Activated T-helper 17 cell treated with anti-CD3 and anti-CD28 coated beads, Interleukin-2, amount 50 U/mL, for 72 hours (primary cell): ENCODE data around the gene PRDX5. TPM values are rescaled to one million over a fixed set of nuclear protein-coding genes. Genes with fewer than 3 reads are reported as not detected.
A peak's percentile ranks its signal among the peaks of the same experiment; 100 is the strongest.
"Not testable (repeated sequence)": the region's sequence is repeated elsewhere in the genome, so short reads cannot be mapped to it uniquely, and the experiment has no call there.

Experiments
- ATAC-seq: fragments of 150-1000 bp; cut with Tn5 transposase; replicated peaks from 2 replicates; pipeline ENCODE4 v1.10.0; 2021; ENCODE audit warnings: mild to moderate bottlenecking, moderate library complexity
- H3K27ac Mint-ChIP-seq: one replicate; pipeline ENCODE4 v1.8.0; 2022; ENCODE audit warnings: mixed read lengths
- H3K27me3 Mint-ChIP-seq: one replicate; pipeline ENCODE4 v1.8.0; 2022; ENCODE audit warnings: mixed read lengths
- H3K36me3 Mint-ChIP-seq: one replicate; pipeline ENCODE4 v1.8.0; 2022; ENCODE audit warnings: low read depth, mild to moderate bottlenecking, mixed read lengths
- H3K4me1 Mint-ChIP-seq: one replicate; pipeline ENCODE4 v1.8.0; 2022; ENCODE audit warnings: mixed read lengths
- H3K4me3 Mint-ChIP-seq: one replicate; pipeline ENCODE4 v1.8.0; 2022; ENCODE audit warnings: mild to moderate bottlenecking, mixed read lengths
- H3K9me3 Mint-ChIP-seq: one replicate; pipeline ENCODE4 v1.8.0; 2022; ENCODE audit warnings: mixed read lengths
- total RNA-seq, 2 donors: library from RNA; stranded (reverse); gene quantifications; one replicate each; pipeline ENCODE4 v1.2.3, GENCODE V29; 2022

PRDX5 gene
- total RNA-seq, 2 donors from 2014 or later, result 124 to 164 TPM

- H3K27me3 Mint-ChIP-seq, ATAC-seq, H3K4me1 Mint-ChIP-seq, H3K9me3 Mint-ChIP-seq: not testable (repeated sequence)
- H3K27ac Mint-ChIP-seq, result peak overlapping the region; percentile 57
- H3K36me3 Mint-ChIP-seq, result peaks cover 38% of the 10 kb centered on the region
- peak overlapping the region; percentile 98 for H3K4me3 Mint-ChIP-seq
Measured at GRCh38 chr11:64307795-64308194, 10.1 kb upstream of the PRDX5 start.

- peaks cover 6% of the 10 kb centered on the region for H3K4me1 Mint-ChIP-seq
- peak overlapping the region; percentile 72 for H3K27ac Mint-ChIP-seq
- peaks cover 61% of the 10 kb centered on the region for H3K36me3 Mint-ChIP-seq
- no peak for ATAC-seq
- no peaks in the 10 kb centered on the region for H3K9me3 Mint-ChIP-seq
- no peak overlapping the region for H3K4me3 Mint-ChIP-seq
- no peaks in the 10 kb centered on the region for H3K27me3 Mint-ChIP-seq
Measured at GRCh38 chr11:64312947-64313346, 5.0 kb upstream of the PRDX5 start.

GRCh38 chr11:64313491-64314145 is 4.3 kb upstream of the PRDX5 start:
- no peaks in the 10 kb centered on the region for H3K9me3 Mint-ChIP-seq
- H3K36me3 Mint-ChIP-seq, result peaks cover 66% of the 10 kb centered on the region
- H3K4me1 Mint-ChIP-seq, result peaks cover 6% of the 10 kb centered on the region
- no peaks in the 10 kb centered on the region for H3K27me3 Mint-ChIP-seq
- H3K27ac Mint-ChIP-seq, result peak overlapping the region; percentile 72
- ATAC-seq, result no peak
- H3K4me3 Mint-ChIP-seq, result no peak overlapping the region

DNA sequence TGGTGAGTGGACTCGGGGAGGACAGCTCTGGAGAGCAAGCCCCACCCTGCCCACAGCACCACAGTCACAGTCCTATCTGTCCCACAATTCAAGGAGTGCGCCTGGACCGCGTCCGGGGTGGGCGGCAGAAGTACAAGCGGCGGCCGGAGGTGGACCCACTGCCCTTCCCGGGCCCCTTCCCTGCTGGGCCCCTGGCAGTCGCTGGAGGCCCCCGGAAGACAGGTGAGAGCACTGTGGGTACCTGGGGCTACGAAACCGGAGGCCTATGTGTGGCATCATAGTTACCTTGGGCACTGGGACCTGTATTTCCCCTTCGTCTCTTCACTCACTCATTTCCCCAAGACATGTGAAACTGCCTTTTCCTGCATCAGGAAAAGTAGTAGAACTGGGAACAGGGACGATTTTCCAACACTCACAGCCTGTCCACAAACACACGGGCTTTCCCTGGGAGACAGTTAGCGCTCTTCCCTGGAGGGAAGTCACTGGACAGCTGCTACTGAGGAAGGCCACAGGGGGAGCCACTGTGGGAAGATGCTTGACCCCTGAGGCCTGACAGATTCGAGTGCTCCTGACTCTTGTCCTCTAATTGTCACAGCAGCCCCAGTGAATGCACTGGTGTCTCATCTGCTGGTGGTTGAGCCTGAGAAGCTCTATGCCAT is 3.6 kb upstream of the PRDX5 start:
- no peaks in the 10 kb centered on the region for H3K9me3 Mint-ChIP-seq
- peaks cover 12% of the 10 kb centered on the region for H3K4me1 Mint-ChIP-seq
- no peak for ATAC-seq
- peaks cover 66% of the 10 kb centered on the region for H3K36me3 Mint-ChIP-seq
- H3K27me3 Mint-ChIP-seq, result no peaks in the 10 kb centered on the region
- no peak overlapping the region for H3K4me3 Mint-ChIP-seq
- peak overlapping the region; percentile 41 for H3K27ac Mint-ChIP-seq

DNA sequence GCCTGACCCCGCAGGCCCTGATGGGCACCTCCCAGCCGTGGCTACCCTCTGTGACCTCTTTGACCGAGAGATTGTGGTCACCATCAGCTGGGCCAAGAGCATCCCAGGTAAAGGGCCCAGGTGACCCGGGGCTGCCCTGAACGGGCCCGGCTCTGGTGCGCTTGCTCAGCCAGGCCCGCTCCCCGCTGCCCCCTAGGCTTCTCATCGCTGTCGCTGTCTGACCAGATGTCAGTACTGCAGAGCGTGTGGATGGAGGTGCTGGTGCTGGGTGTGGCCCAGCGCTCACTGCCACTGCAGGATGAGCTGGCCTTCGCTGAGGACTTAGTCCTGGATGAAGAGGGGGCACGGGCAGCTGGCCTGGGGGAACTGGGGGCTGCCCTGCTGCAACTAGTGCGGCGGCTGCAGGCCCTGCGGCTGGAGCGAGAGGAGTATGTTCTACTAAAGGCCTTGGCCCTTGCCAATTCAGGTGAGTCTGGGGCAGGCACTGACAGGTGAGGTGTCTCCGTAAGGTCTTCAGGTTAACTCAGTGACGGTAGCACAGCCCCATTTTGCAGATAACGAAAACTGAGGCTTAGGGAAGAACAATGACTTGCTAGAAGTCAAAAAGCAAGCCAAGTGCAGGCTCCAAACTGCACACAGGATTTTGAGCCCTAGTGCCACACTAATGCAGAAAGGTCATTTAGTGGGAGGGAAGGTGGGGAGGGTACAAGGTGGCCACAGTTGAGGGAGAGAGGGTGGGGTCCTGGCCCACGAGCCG is 2.9 kb upstream of the PRDX5 start:
- H3K27ac Mint-ChIP-seq, result peak overlapping the region; percentile 41
- ATAC-seq, result no peak
- peaks cover 69% of the 10 kb centered on the region for H3K36me3 Mint-ChIP-seq

DNA sequence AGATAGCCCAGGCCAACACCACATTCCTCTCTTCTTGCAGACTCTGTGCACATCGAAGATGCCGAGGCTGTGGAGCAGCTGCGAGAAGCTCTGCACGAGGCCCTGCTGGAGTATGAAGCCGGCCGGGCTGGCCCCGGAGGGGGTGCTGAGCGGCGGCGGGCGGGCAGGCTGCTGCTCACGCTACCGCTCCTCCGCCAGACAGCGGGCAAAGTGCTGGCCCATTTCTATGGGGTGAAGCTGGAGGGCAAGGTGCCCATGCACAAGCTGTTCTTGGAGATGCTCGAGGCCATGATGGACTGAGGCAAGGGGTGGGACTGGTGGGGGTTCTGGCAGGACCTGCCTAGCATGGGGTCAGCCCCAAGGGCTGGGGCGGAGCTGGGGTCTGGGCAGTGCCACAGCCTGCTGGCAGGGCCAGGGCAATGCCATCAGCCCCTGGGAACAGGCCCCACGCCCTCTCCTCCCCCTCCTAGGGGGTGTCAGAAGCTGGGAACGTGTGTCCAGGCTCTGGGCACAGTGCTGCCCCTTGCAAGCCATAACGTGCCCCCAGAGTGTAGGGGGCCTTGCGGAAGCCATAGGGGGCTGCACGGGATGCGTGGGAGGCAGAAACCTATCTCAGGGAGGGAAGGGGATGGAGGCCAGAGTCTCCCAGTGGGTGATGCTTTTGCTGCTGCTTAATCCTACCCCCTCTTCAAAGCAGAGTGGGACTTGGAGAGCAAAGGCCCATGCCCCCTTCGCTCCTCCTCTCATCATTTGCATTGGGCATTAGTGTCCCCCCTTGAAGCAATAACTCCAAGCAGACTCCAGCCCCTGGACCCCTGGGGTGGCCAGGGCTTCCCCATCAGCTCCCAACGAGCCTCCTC is 2.0 kb upstream of the PRDX5 start:
- H3K4me3 Mint-ChIP-seq, result peak overlapping the region; percentile 92
- not testable (repeated sequence) for H3K9me3 Mint-ChIP-seq, H3K27me3 Mint-ChIP-seq, ATAC-seq
- H3K4me1 Mint-ChIP-seq, result peaks cover 21% of the 10 kb centered on the region
- H3K36me3 Mint-ChIP-seq, result peaks cover 74% of the 10 kb centered on the region
- H3K27ac Mint-ChIP-seq, result peak overlapping the region; percentile 97

More for the DNA sequence above, 2.9 kb upstream of the PRDX5 start:
- H3K27me3 Mint-ChIP-seq, result no peaks in the 10 kb centered on the region
- no peak overlapping the region for H3K4me3 Mint-ChIP-seq
- H3K9me3 Mint-ChIP-seq, result no peaks in the 10 kb centered on the region
- peaks cover 14% of the 10 kb centered on the region for H3K4me1 Mint-ChIP-seq

DNA sequence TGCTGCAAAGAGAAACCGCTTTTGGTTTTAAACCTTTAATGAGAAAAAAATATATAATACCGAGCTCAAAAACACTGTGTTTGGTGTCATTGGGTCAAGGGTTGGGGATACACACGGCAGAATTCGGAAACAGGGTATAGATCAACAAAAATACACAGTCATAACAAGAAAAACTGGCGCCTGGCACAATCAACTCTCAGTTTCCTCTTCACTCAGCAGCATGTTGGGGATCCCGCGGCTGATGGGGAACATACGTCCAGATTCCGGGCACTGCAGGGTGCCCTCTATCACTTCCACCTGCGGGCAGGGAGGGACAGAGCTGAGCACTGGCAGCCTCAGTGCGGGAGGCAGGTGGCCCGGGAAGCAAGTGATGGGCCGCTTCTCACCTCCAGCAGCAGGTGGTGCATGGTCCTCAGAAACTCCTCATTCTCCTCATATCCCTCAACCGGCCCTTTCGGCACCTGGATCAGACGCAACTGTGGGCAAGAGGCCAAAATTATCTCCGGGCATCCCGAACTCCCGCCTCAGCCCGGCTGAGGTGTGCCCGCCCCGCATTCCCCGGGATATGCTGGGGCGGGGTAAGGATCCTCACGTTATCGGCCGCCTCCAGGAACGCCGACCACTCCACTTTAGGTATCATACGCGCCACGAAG is 1.1 kb upstream of the PRDX5 start:
- peaks cover 80% of the 10 kb centered on the region for H3K36me3 Mint-ChIP-seq
- H3K9me3 Mint-ChIP-seq, result no peaks in the 10 kb centered on the region
- peak overlapping the region; percentile 97 for H3K27ac Mint-ChIP-seq
- no peaks in the 10 kb centered on the region for H3K27me3 Mint-ChIP-seq
- peak; percentile 5 for ATAC-seq
- peaks cover 23% of the 10 kb centered on the region for H3K4me1 Mint-ChIP-seq
- H3K4me3 Mint-ChIP-seq, result peak overlapping the region; percentile 92

GRCh38 chr11:64317325-64317960 is 478 bp upstream of the PRDX5 start, which contains the start of gene TRMT112:
Gene TRMT112 (minus strand): TSS chr11:64317559. CDS start chr11:64317526, 33 bp downstream.
- peak within 1 kb of the TSS; percentile 97 for H3K27ac Mint-ChIP-seq
- peaks cover 23% of the 10 kb centered on the region for H3K4me1 Mint-ChIP-seq
- H3K9me3 Mint-ChIP-seq, result no peaks in the 10 kb centered on the region
- no peaks in the 10 kb centered on the region for H3K27me3 Mint-ChIP-seq
- H3K4me3 Mint-ChIP-seq, result peak within 1 kb of the TSS; percentile 92
- H3K36me3 Mint-ChIP-seq, result peaks cover 81% of the 10 kb centered on the region
- peak; percentile 87 for ATAC-seq

- H3K9me3 Mint-ChIP-seq, result no peaks in the 10 kb centered on the region
- H3K36me3 Mint-ChIP-seq, result peaks cover 71% of the 10 kb centered on the region
- peak overlapping the region; percentile 97 for H3K27ac Mint-ChIP-seq
- peaks cover 23% of the 10 kb centered on the region for H3K4me1 Mint-ChIP-seq
- H3K4me3 Mint-ChIP-seq, result peak overlapping the region; percentile 92
- ATAC-seq, result no peak
- no peaks in the 10 kb centered on the region for H3K27me3 Mint-ChIP-seq
Measured at GRCh38 chr11:64318766-64319761, 1.1 kb downstream of the PRDX5 start.

GRCh38 chr11:64320556-64320955 is 2.6 kb downstream of the PRDX5 start:
- Mint-ChIP-seq H3K36me3 (peaks cover 59% of the 10 kb centered on the region), H3K27ac (peak overlapping the region; percentile 97), H3K9me3 (no peaks in the 10 kb centered on the region), H3K4me1 (peaks cover 23% of the 10 kb centered on the region), H3K4me3 (no peak overlapping the region), H3K27me3 (no peaks in the 10 kb centered on the region)
- ATAC-seq, result no peak

DNA sequence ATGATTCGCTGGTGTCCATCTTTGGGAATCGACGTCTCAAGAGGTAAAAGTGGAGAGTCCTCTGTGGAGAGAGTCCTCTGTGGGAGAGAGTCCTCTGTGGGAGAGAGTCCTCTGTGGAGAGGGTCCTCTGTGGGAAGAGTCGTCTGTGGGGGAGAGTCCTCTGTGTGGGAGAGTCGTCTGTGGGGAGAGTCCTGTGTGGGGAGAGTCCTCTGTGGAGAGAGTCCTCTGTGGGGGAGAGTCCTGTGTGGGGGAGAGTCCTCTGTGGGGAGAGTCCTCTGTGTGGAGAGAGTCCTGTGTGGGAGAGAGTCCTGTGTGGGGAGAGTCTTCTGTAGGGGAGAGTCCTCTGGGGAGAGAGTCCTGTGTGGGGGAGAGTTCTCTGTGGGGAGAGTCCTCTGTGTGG is 3.1 kb downstream of the PRDX5 start:
- H3K4me3 Mint-ChIP-seq, result no peak overlapping the region
- H3K4me1 Mint-ChIP-seq, result peaks cover 23% of the 10 kb centered on the region
- peak overlapping the region; percentile 97 for H3K27ac Mint-ChIP-seq
- ATAC-seq, result no peak
- no peaks in the 10 kb centered on the region for H3K9me3 Mint-ChIP-seq
- no peaks in the 10 kb centered on the region for H3K27me3 Mint-ChIP-seq
- H3K36me3 Mint-ChIP-seq, result peaks cover 59% of the 10 kb centered on the region

DNA sequence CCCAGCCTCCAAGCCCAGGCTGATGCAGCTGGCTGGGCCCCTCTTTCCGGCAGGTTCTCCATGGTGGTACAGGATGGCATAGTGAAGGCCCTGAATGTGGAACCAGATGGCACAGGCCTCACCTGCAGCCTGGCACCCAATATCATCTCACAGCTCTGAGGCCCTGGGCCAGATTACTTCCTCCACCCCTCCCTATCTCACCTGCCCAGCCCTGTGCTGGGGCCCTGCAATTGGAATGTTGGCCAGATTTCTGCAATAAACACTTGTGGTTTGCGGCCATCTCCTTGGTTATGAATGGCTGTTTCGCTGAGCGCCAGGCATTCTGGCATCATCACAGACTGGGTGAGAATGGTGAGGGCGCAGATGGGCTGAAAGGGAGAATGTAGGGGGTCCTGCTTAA is 3.6 kb downstream of the PRDX5 start:
- Mint-ChIP-seq H3K9me3 (no peaks in the 10 kb centered on the region), H3K4me3 (no peak overlapping the region), H3K27ac (peak overlapping the region; percentile 97), H3K27me3 (no peaks in the 10 kb centered on the region), H3K4me1 (peaks cover 21% of the 10 kb centered on the region), H3K36me3 (peaks cover 54% of the 10 kb centered on the region)
- no peak for ATAC-seq
